NB4 (cell line): ENCODE results near the gene C14orf132.

Experiments used
- CTCF ChIP-seq: IDR thresholded peaks from one replicate; pipeline ENCODE4 v1.5.1; 2012; ENCODE audit warnings: low read depth, low read length
- MAX ChIP-seq: IDR thresholded peaks from 2 replicates; pipeline ENCODE4 v1.6.1; 2011; ENCODE audit warnings: low read depth, low read length
- MYC ChIP-seq: IDR thresholded peaks from 2 replicates; pipeline ENCODE4 v1.6.1; 2011; ENCODE audit warnings: low read depth, low read length
- POLR2A ChIP-seq: IDR thresholded peaks from 2 replicates; pipeline ENCODE4 v1.6.1; 2011; ENCODE audit warnings: mild to moderate bottlenecking; ENCODE audit not compliant: insufficient read length; ENCODE audit errors: extremely low read depth

DNA sequence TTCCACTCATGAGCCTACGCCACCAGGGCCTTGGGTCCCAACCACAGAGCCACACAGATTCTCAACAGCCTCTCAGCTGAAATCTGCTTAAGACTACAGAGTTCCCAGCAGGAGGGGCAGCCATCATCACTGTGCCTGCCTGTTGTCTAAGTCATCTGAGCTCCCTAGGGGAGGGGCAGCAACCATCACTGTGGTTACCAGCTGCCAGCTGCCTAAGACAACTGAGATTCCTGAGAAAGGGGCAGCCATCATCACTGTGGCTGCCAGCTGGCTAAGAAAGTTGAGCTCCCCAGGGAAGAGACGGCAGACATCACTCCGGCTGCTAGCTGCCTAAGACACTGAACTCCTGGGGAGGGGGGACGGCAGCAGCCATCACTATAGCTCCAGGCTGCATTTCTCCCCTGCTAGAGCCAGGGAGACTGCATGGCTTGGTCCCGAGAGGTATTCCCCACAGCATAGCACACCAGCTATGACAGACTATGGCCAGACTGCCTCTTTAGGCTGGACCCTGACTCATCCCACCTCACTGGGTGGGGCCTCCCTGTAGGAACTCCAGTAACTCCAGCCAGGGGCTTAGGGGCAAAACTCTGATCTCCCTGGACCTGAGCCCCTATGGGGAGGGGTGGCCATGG, 37.2 kb upstream of the C14orf132 start:
- TF ChIP-seq CTCF (no peak), POLR2A (no peak), MYC (no peak), MAX (no peak)
